ENCODE measurements around the gene CACNA1B. TPM values are rescaled to one million over a fixed set of nuclear protein-coding genes. Genes with fewer than 3 reads are reported as not detected.

CACNA1B gene
- total RNA-seq, 3 donors from 2014 or later, result 0.12 to 1.7 (median 0.22) TPM

DNA sequence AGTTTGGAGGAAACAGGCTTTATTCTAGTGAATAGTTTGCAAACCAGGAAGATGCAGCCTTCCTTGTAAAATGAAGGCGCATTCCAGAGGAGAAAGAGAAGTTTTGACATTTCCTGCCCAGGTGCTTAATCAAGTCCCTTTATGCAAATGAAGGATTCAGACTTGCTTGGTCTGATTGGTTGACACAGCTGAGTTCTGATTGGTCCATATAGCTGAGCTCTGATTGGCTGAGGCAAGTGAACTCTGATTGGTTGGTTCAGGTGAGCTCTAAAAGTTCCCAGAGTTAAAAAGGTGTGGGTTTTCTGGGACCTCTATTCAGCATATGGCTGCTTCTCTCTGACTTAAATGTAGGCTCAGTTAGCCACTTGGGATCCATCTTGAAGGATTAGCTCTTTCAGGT is 151.0 kb downstream of the CACNA1B start:
- ATAC-seq (no peak), DNase-seq (no peak)
- Histone ChIP-seq H3K4me3 (no peak overlapping the region), H3K36me3 (ENCODE audit: low read depth) (no peaks in the 10 kb centered on the region), H3K4me1 (ENCODE audit: low read depth) (no peaks in the 10 kb centered on the region), H3K9me3 (no peaks in the 10 kb centered on the region)
- intact Hi-C loops (cut with DNase I, micrococcal nuclease), result no loop called here
- TF ChIP-seq, protein P1, sequence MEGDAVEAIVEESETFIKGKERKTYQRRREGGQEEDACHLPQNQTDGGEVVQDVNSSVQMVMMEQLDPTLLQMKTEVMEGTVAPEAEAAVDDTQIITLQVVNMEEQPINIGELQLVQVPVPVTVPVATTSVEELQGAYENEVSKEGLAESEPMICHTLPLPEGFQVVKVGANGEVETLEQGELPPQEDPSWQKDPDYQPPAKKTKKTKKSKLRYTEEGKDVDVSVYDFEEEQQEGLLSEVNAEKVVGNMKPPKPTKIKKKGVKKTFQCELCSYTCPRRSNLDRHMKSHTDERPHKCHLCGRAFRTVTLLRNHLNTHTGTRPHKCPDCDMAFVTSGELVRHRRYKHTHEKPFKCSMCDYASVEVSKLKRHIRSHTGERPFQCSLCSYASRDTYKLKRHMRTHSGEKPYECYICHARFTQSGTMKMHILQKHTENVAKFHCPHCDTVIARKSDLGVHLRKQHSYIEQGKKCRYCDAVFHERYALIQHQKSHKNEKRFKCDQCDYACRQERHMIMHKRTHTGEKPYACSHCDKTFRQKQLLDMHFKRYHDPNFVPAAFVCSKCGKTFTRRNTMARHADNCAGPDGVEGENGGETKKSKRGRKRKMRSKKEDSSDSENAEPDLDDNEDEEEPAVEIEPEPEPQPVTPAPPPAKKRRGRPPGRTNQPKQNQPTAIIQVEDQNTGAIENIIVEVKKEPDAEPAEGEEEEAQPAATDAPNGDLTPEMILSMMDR (IDR thresholded peaks at IDR 0.05), result no peak

DNA sequence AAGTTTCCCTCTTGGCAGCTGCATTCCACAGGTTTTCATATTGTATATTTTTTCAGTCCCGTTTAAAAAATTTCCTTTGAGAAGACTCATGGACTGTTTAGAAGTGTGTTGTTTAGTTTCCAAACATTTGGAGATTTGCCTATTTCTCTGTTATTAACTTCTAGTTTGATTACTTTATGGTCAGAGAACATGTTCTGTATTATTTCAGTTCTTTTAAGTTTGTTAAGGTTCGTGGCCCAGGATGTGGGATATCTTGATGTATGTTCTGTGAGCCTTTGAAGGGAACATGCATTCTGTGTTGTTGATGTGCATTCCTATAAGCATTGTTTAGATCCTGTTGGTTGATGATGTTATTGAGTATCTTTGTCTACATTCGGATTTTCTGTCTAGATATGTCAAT is 153.6 kb downstream of the CACNA1B start:
- no peaks in the 10 kb centered on the region for H3K4me1 ChIP-seq (ENCODE audit: low read depth)
- H3K36me3 ChIP-seq (ENCODE audit: low read depth), result no peaks in the 10 kb centered on the region

GRCh38 chr9:138033950-138034349 is 156.4 kb downstream of the CACNA1B start:
- Histone ChIP-seq H3K36me3 (ENCODE audit: low read depth) (no peaks in the 10 kb centered on the region), H3K4me1 (ENCODE audit: low read depth) (no peaks in the 10 kb centered on the region), H3K9me3 (no peaks in the 10 kb centered on the region), H3K4me3 (no peak overlapping the region)
- DNase-seq, result no peak
- intact Hi-C loops (cut with DNase I, micrococcal nuclease), result no loop called here
- TF ChIP-seq, protein P1 (IDR thresholded peaks at IDR 0.05), result no peak
- no peak for ATAC-seq

More for the DNA sequence above, 153.6 kb downstream of the CACNA1B start:
- ATAC-seq, result no peak
- intact Hi-C loops (cut with DNase I, micrococcal nuclease), result no loop called here
- H3K4me3 ChIP-seq, result no peak overlapping the region
- DNase-seq, result no peak
- no peaks in the 10 kb centered on the region for H3K9me3 ChIP-seq
- TF ChIP-seq, protein P1 (IDR thresholded peaks at IDR 0.05), result no peak

DNA sequence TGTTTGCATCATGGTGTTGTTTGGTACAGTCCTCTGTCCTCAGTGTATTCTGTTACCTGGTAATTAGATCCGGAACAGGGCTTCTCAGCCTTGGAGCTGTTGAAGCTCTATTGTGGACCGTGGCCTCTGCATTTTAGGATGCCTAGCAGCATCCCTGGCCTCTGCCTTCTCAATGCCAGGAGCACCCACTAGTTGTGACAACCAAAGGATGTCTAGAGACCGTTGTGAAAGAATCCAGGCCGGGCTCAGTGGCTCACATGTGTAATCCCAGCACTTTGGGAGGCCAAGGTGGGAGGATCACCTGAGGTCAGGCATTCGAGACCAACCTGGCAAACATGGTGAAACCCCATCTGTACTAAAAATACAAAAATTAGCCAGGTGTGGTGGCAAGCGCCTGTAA is 159.6 kb downstream of the CACNA1B start:
- no peaks in the 10 kb centered on the region for H3K4me1 ChIP-seq (ENCODE audit: low read depth)
- ATAC-seq, result no peak
- peak in 1 of 3 donors; percentile 6 for DNase-seq
- H3K36me3 ChIP-seq (ENCODE audit: low read depth), result no peaks in the 10 kb centered on the region
- intact Hi-C loops (cut with DNase I, micrococcal nuclease), result no loop called here
- TF ChIP-seq, protein P1 (IDR thresholded peaks at IDR 0.05), result no peak
- no peaks in the 10 kb centered on the region for H3K9me3 ChIP-seq
- H3K4me3 ChIP-seq, result no peak overlapping the region

DNA sequence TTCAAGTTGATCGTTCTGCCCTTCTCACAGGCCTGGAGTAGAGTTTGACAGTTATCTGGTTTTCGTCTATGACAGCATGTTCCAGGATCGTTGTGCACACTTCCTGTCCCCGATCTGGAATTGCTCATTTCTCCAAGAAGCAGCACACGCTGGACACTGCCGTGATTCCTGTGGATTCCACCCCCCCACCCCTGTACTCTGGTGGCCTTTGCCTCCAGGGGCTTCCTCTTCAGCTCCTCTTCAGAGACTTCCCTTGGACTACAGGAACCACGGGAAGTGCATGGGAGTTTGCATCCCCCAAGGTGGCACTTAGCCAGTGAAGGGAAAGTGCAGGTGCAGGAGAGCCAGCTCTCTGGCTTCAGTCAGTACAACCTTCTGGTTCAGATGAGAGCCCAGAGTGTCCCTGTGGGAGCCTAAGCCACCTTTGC is 160.7 kb downstream of the CACNA1B start:
- Histone ChIP-seq H3K4me3 (no peak overlapping the region), H3K36me3 (ENCODE audit: low read depth) (no peaks in the 10 kb centered on the region), H3K4me1 (ENCODE audit: low read depth) (no peaks in the 10 kb centered on the region), H3K9me3 (no peaks in the 10 kb centered on the region)
- ATAC-seq, result no peak
- intact Hi-C loops (cut with DNase I, micrococcal nuclease), result no loop called here
- DNase-seq, result no peak
- TF ChIP-seq, protein P1 (IDR thresholded peaks at IDR 0.05), result no peak

Data from mucosa of descending colon (tissue), 3 donors.